Rectal smooth muscle tissue (tissue), 1 donor: ENCODE measurements around the gene CACNA1A.

Source experiments
- H3K27ac ChIP-seq: one replicate; pipeline ENCODE4 v1.7.0; 2013; ENCODE audit warnings: low read depth, low read length, inconsistent platforms
- H3K27me3 ChIP-seq: one replicate; pipeline ENCODE4 v1.7.0; 2013; ENCODE audit warnings: low read length; ENCODE audit not compliant: control insufficient read depth, insufficient read depth
- H3K36me3 ChIP-seq: one replicate; pipeline ENCODE4 v1.7.0; 2013; ENCODE audit warnings: low read length; ENCODE audit not compliant: control insufficient read depth, insufficient read depth
- H3K4me1 ChIP-seq: one replicate; pipeline ENCODE4 v1.7.0; 2013; ENCODE audit warnings: low read length; ENCODE audit not compliant: control insufficient read depth, insufficient read depth
- H3K4me3 ChIP-seq: one replicate; pipeline ENCODE4 v1.7.0; 2013; ENCODE audit warnings: low read length
- H3K9ac ChIP-seq: one replicate; pipeline ENCODE4 v1.7.0; 2013; ENCODE audit warnings: low read length

CACNA1A gene

DNA sequence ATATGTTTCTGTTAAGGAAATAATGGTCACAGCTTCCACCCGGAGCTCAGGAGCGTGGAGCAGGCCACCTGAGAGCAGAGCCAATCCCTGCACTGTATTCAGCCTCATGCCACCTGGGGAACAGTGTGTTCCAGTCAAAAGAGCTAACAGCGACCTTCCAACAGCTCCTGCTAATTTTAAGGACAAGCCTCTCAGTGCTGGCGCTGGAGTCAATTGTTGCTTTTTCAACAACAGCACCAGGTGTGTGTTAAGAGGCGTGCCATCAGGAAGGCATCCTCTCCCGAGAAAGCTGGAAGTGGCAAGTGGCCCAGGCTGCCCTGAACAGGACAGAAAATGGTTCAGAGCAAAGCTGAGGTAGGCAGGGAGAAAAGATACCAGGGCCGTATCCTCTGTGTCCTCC, 102.0 kb downstream of the CACNA1A start:
- H3K4me3 ChIP-seq, result no peak overlapping the region
- H3K4me1 ChIP-seq, result no peaks in the 10 kb centered on the region
- no peak overlapping the region for H3K9ac ChIP-seq
- H3K27me3 ChIP-seq, result no peaks in the 10 kb centered on the region
- no peaks in the 10 kb centered on the region for H3K36me3 ChIP-seq
- no peak overlapping the region for H3K27ac ChIP-seq

DNA sequence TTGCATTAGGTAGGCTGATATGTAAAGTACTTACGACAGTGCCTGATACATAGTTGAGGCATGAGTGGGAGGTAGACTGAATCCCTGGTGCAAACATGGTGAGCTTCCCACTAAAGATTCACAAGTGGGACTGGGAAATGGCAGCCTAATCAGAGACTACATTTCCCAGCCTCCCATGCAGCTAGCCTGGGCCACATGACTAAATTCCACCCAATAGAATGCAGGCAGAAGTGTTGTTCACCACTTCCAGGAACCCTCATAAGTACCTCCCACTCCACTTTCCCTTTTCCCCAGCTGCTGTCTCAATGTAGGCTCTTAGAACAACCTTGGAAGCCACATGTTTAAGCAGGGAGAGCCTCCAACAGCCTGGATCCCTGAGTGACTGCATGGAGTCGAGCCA, 104.9 kb downstream of the CACNA1A start:
- Histone ChIP-seq H3K36me3 (no peaks in the 10 kb centered on the region), H3K4me3 (no peak overlapping the region), H3K4me1 (no peaks in the 10 kb centered on the region), H3K27ac (no peak overlapping the region), H3K9ac (no peak overlapping the region), H3K27me3 (no peaks in the 10 kb centered on the region)

DNA sequence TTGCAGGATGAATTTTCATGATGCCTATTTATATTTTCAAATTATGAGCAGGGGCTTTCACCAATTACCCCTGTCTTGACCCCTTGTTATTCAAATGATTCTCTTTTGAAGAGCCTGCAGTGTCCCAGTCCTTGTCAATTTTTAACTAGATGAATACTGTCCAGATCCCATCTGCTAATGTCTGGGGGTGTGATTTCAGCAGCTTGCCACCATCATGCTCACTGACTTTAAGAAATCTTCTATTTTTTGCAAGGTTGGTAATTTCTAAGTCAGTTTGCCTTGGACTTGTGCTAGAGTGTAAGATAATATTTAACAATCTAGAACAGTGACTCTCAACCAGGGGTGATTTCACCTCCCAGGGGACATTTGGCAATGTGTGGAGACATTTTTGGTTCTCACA, 106.0 kb downstream of the CACNA1A start:
- H3K27ac ChIP-seq, result no peak overlapping the region
- no peaks in the 10 kb centered on the region for H3K36me3 ChIP-seq
- H3K4me1 ChIP-seq, result no peaks in the 10 kb centered on the region
- no peak overlapping the region for H3K4me3 ChIP-seq
- no peaks in the 10 kb centered on the region for H3K27me3 ChIP-seq
- H3K9ac ChIP-seq, result no peak overlapping the region

DNA sequence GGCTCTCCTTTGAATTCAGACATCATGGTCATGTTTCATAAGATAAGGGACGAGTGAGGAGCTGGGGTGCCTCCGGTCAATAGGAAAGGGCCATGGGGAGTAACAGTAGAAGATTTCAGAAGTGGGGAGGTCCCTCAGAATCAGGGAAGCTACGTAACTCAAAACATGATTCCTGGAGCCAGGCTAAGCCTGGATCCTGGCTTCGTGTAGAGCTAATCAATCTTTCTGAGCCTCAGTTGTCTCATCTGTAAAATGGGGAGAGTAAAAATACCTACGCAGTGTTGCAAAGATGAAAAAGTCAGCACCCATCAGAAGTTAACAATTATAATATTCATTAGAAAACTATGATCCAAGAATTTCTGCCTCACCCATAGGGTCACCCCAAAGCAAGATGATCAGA, 106.5 kb downstream of the CACNA1A start:
- Histone ChIP-seq H3K36me3 (no peaks in the 10 kb centered on the region), H3K27me3 (no peaks in the 10 kb centered on the region), H3K9ac (no peak overlapping the region), H3K4me3 (no peak overlapping the region), H3K4me1 (no peaks in the 10 kb centered on the region), H3K27ac (no peak overlapping the region)

DNA sequence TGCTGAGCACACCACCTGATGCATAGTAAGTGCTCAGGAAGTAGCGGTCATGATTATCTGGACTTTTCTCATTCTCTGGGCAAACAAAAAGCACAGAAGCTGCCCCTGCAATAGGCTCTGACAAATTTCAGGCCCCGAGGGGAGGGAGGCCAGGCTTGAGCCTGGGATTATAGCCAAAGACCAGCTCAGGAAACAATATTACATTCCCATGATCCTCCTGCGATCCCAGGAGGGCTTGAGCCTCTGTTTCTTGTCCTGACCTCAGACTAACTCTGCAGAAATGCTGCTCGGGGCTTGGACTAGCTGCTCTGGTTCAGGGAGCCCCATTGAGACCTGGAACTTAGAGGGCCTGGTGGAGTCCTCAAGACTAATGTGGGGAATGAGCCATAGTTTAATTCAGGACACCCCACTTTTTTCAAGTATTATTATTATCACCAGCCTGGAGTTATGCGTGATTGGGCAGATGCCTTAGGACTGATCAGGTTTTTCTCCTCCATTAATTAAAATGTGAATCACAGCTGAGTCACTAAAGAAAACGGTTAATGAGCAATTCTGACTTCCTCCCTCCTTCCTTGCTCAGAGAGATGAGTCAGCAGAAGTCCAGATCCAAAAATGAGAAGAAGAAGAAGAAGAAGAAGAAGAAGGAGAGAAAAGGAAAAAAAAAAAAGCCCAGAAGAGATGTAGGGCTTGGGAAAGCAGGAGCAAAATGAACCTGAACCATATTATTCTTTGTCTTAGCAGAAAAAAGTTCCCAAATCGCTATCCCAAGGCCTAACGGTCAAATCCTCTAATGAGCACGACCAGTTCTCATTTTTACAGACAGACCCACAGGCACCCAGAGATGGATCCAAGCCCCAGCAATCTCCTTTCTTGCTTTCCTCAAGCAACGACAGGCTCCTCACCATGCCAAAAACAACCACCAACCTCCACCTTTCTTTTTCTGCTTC, 107.2 kb downstream of the CACNA1A start:
- Histone ChIP-seq H3K4me3 (no peak overlapping the region), H3K4me1 (no peaks in the 10 kb centered on the region), H3K27ac (no peak overlapping the region), H3K27me3 (no peaks in the 10 kb centered on the region), H3K9ac (no peak overlapping the region), H3K36me3 (no peaks in the 10 kb centered on the region)

DNA sequence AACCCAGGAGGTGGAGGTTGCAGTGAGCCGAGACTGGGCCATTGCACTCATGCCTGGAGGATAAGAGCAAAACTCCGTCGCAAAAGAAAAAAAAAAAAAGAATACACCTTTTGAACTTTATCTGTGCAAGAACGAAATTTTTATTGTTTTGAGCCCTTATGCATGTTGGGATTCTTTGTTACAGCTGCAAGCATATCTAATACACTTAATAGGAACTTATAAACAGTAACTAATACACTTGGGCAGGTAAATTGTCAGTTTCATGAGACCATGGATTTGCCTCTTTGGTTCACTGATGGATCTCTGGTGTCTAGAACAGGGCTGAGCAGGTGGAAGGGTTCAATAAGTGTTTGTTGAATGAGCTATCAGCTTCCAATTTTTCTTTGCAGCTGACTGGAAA, 108.1 kb downstream of the CACNA1A start:
- Histone ChIP-seq H3K4me3 (no peak overlapping the region), H3K27ac (no peak overlapping the region), H3K27me3 (no peaks in the 10 kb centered on the region), H3K36me3 (no peaks in the 10 kb centered on the region), H3K9ac (no peak overlapping the region), H3K4me1 (no peaks in the 10 kb centered on the region)

DNA sequence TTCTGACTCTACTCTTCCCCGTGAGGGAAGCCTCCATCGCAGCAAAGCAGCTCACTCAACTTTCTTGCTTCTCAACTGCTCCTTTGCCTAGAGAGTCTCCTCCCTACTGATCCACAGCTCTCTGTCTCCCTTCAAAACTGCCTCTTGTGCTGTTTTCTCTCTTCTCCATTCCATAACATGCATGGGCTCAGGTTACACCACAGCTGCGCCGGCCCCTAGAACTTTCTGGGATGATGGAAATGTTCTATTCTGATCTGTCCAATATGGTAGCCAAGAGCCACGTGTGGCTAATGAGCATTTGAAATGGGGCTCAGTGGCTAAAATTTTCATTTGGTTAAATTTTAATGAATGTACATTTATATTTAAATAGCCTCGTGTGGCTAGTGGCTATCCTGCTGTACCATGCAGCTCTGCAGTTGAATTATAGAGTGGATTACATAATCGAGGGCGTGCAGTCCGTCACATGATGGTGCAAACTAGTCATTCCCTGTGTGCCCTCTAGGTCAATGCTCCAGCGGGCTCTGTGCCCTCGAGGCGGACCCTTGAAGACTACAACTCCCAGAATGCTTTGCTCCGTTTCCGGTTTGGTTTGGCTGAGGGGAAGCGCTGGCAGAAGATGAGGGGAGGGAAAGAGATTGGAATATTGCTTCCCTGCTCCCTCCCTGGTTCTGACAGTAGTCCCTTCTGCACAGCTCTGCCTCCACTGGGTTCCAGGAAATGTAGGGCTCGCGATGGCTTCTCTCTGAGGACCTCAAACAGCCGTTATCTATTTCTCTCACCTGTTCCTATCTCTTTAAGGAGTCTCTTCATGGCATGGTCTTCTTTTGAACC, 109.8 kb downstream of the CACNA1A start:
- H3K36me3 ChIP-seq, result no peaks in the 10 kb centered on the region
- H3K4me1 ChIP-seq, result no peaks in the 10 kb centered on the region
- H3K4me3 ChIP-seq, result no peak overlapping the region
- no peaks in the 10 kb centered on the region for H3K27me3 ChIP-seq
- no peak overlapping the region for H3K27ac ChIP-seq
- no peak overlapping the region for H3K9ac ChIP-seq

DNA sequence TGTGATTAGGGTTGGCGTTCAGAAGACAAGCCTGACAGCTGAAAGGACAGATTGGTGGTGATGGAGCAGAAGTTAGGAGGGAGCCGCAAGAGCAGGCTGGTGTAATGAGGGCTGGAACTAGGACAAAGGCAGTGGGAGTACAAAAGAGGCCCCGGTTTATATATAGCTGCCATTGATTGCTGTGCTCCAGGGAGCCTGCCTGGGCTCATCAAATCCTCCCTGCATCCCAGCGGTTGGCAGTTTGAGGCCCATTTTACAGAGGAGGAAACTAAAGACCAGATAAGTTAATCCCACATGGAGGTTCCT, 123.7 kb downstream of the CACNA1A start:
- no peak overlapping the region for H3K27ac ChIP-seq

DNA sequence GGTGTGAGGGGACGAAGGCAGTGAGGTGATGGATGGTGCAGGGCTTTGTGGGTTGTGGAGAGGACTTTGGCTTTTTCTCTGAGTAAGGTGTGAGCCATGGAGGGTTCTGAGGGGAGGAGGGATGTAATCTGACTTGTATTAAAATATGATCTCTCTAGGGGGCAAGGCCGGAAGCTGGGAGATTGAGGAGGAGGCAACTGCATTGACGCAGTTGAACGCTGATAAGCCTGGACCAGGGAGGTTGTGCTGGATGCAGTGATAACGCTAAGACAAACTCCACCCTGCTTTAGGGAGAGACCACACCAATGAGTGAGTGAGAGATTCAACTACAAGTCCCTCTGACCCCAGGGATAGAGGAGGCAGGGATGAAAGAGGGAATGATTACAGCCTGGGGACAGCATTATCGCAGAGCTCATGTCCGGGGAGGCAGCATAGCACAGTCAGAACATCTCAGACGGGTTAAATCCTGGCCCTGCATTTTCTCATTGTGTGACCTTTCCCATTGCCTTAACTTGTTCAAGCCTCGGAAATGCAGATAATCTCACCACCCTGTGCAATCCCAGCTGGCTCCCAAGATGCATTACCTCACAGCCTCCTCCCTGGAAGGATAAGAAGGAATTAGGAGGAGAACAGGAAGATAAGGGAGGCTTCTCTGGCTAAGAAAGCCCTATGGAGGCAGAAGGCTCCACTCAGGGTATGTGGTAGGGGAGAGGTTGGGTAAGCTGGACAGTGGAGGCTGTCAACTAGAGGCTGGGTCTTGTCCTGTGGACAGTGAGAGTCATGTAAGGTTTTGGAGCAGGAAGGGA, 124.2 kb downstream of the CACNA1A start:
- Histone ChIP-seq H3K4me3 (no peak overlapping the region), H3K36me3 (no peaks in the 10 kb centered on the region), H3K27me3 (no peaks in the 10 kb centered on the region), H3K27ac (no peak overlapping the region), H3K9ac (no peak overlapping the region), H3K4me1 (no peaks in the 10 kb centered on the region)

More for the DNA sequence above, 123.7 kb downstream of the CACNA1A start:
- Histone ChIP-seq H3K9ac (no peak overlapping the region), H3K4me1 (no peaks in the 10 kb centered on the region), H3K36me3 (no peaks in the 10 kb centered on the region), H3K27me3 (no peaks in the 10 kb centered on the region), H3K4me3 (no peak overlapping the region)

DNA sequence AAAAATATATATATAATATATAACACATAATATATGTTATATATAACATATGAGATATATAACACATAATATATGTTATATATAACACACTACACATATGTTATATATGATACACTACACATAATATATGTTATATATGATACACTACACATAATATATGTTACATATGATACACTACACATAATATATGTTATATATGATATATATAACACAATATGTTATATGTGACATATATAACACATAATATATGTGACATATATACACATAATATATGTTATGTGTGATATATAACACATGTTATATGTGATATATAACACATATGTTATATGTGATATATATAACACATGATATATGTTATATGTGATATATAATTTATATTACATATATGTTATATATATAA, 129.7 kb downstream of the CACNA1A start:
- Histone ChIP-seq H3K9ac (no peak overlapping the region), H3K36me3 (no peaks in the 10 kb centered on the region), H3K4me1 (no peaks in the 10 kb centered on the region), H3K27me3 (no peaks in the 10 kb centered on the region), H3K27ac (no peak overlapping the region), H3K4me3 (no peak overlapping the region)

DNA sequence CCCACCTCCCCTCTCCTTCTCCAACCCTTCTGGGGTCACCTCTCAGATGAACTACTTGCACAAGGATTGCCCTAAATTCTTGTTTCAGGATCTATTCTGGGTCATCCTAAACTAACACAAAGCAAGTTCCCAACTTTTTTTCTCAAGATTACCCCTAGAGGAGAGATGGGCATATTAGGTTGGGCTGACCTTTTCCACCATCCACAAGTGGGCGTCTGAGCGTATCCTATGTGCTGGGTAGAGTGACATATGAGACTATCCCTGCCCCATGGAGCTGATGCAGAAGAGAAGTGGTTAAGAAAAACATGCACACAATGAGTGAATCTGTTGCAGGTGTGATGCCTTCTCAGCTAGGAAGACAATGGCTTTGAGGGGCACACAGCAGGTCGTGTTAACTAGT, 132.7 kb downstream of the CACNA1A start:
- no peak overlapping the region for H3K27ac ChIP-seq
- H3K4me3 ChIP-seq, result no peak overlapping the region
- no peaks in the 10 kb centered on the region for H3K27me3 ChIP-seq
- H3K9ac ChIP-seq, result no peak overlapping the region
- no peaks in the 10 kb centered on the region for H3K36me3 ChIP-seq
- H3K4me1 ChIP-seq, result no peaks in the 10 kb centered on the region

DNA sequence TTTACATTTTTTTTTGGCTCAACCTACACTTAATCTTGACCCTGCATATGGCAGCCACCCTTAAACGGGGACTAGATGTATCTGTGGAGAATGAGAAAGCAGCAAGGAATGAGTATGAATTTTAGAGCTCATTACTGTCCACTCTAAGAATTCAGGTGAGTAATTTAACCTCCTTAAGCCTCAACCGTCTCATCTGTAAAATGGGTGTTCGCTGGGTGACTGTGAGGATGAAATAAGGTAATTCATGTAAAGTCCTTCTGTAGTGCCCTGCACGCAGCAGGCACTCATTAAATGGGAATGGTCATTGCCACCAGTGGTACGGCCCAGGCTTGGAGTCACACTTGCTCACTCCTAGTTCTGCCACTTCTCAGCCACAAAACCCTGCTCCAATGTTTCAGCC, 135.3 kb downstream of the CACNA1A start:
- H3K4me1 ChIP-seq, result no peaks in the 10 kb centered on the region
- H3K27ac ChIP-seq, result no peak overlapping the region
- no peaks in the 10 kb centered on the region for H3K27me3 ChIP-seq
- H3K36me3 ChIP-seq, result no peaks in the 10 kb centered on the region
- H3K9ac ChIP-seq, result no peak overlapping the region
- no peak overlapping the region for H3K4me3 ChIP-seq
